Non-pigmented ciliary epithelial cell (primary cell): Measurements from ENCODE around the gene LRRC8E.
"Not testable (repeated sequence)": the region's sequence is repeated elsewhere in the genome, so short reads cannot be mapped to it uniquely, and the experiment has no call there.

Experiments used
- DNase-seq: peaks from one replicate; pipeline ENCODE4 v3.0.0-alpha.2; 2010; ENCODE audit warnings: low read depth

Gene LRRC8E

DNA sequence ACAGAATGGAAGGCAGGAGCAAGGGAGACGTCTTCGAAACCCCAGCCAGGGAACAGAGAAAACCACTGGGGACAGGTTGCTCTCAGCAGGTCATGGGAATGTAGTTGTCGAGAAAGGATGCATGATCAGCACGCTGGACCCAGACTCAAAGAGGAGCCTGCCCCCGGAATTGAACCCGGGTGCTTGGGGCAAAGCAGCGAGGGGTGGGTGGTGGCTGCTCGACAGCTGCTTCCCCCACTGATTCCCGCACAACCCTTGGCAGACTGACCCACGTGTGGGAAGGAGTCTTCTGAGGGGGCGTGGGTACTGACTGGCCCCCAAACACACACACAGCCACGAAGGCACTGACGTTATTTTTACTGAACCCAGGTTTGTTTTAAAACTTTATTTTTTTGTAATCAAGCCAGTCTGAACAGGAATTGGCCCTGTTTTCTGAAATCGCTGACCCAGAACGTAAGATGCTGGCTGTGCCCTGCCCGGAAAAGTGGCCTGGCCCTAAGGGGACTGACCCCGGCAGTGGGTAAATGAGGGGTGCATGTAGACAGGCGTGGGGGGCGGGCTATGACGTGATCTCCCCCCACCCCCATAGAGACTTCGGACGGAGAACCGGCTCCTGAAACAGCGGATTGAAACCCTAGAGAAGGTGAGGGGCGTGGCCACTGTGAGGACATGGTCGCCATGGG is 32.7 kb upstream of the LRRC8E start:
- no peak for DNase-seq

GRCh38 chr19:7856109-7856591 is 32.2 kb upstream of the LRRC8E start:
- DNase-seq: no peak

DNA sequence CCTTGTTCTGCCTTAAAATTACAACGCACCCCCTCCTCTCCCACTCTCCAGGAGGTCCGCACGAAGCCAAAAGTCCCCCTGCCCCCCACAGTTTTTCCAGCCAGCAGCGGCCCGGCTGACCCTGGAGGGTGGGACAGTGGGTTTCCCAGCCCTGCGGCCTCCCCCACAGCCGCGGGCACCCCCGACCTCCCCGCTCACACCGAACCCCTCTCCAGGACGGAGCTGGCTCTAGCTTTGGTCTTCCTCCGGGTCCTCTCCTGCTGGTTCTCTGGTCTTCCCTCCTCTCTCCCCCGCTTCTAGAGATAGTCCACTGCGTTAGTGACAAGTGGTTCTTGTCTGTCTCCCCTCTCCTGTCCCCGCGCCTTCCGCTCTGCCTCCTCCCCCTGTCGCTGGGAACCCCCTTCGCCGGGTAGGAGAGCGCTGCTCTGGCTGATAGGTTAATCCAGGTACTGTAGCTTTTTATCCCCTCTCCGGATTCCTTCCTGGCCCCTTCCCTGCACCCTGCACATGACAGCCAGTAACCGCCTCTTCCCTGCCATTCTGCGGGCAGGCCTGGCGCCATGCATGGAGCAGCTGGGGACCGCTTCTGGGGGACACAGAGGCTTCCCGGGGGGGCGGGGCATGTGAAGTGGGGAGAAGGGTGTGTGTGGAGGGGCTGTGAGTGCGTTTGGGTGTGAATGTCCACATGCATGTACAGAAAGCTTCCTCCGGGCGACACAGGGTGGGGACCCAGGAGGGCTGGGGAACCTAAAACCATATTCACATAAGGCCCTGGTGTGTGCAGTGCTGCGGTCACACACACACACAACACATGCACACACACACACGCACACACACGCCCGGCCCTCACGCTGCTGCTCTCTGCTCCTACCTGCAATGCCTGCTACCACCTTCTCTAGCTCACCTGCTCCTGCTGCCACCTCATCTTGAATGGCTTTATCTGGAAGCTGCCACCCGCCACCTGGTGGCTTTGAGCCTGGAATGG is 31.3 kb upstream of the LRRC8E start:
- DNase-seq: no peak

DNA sequence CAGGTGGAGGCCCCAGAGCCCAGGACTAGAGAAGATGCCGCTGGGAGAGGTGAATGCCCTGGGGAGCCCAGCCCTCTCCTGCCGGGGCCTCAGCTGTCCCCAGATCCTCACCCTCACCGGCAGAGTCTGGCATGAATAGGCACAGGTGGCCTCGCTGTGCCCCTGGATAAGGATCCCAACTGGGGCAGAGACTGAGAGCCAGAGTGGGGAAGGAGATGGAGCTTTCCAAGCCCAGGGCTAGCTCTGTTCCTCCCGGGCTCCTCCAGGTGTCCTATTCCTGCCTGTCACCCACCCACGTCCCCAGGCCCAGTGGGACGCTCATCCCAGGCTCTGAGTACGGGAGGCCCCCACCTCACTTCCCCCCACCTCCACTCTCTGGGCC is 30.6 kb upstream of the LRRC8E start:
- no peak for DNase-seq

DNA sequence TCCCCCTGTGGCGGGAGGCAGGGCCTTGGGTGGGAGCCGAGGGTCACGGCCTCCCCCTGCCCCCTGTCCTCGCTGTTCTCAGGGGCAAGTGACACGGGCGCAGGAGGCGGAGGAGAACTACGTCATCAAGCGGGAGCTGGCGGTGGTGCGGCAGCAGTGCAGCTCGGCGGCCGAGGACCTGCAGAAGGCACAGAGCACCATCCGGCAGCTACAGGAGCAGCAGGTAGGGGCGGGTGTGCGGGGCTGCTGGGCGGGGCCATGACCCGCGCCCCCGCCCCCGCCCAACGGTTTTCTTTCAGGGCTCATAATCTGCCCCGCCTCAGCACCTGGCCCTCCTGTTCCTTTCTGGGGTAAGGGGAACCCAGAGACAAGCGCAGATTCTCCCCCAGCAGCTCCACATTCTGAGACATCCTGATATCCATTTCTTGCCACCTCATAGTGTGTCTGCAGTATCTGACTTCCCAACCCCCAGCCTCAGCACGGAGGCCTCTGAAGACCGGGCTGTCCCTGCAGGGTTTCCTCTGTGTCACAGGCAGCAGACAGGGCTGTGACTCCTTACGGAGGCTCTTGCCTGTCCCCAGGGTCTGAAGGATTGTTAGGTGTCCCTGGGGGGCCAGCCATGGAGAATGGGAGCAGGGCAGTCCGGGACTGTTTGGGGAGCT is 30.1 kb upstream of the LRRC8E start:
- no peak for DNase-seq

GRCh38 chr19:7859087-7859486 is 29.2 kb upstream of the LRRC8E start:
- DNase-seq: not testable (repeated sequence)

DNA sequence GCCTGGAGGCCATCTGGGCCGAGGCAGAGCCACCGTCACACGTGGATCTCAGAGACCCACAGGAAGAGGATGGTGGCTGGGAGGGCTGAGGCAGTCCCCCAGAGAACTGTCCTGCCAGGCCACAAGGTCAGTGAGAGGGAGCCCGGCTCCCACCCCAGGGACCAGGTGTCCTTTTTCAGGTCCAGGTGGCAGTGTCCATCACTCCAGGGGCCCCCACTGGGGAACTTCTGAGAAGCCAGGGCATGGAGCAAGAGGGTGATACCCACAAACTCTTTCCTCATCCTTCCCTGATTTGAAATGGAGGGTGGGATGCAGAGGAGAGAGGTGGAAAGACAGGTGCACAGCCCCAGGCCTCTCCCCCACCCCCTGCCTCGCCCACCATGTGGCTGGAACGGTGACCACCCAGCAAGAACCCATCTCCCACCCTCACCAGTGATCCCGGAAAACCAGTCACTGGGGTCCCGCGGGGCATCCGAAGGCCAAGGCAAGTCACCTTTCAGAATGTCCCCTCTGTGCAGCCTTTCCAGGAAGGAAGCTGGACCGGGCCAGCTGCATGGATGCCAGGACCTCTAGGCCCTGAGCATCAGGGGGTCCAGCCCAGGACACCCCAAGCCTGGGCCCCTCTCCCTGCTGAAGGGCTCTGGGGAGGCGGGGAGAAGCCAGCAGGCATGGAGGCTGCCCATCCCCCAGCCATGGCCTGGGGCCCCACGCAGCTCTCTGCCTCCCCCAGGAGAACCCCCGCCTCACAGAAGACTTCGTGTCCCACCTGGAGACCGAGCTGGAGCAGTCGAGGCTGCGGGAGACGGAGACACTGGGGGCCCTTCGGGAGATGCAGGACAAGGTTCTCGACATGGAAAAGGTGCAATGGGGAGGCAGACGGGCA is 28.2 kb upstream of the LRRC8E start:
- no peak for DNase-seq

DNA sequence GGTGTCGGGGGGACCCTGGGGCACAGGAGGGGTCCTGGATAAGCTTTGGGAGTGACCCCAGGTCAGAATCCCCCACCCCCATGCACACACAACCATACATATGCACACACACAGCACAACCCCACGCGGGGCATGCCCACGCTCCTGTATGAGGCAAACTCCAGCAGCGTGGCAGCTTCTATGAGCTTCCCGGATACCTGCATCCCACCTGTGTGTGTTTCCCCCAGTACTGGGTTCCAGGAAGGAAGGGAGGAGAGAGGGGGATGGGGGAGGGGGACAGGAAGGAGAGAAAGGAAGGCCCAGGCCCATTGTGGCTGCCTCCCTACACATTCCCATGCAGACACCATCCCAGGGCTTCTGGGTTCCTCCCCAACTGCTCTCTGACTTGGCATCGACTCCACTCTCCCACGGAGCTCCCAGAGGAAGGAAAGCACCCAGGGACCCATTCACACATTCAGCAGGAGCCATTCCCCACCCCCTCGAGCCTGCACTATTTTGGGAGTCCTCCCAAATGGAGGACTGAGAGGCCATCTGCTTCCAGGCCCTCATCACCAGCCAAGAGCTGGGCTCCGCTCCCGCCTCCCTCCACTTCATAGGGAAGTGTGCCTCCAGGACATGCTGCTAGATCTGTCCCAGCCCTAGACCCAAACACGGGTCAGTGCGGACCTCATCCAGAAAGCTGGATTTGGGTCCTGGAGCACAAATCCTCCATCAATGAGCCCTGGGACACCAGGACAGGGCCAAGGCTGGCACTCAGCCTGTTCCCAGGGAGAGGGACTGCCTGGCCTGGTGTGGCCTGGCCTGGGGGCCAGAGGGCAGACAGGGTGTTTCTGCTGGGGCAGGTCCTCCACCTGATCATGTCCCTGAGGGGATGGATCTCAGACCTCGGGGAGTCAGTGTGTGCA is 27.3 kb upstream of the LRRC8E start:
- no peak for DNase-seq

- DNase-seq: no peak
Observed at GRCh38 chr19:7861619-7862412, 26.5 kb upstream of the LRRC8E start.

DNA sequence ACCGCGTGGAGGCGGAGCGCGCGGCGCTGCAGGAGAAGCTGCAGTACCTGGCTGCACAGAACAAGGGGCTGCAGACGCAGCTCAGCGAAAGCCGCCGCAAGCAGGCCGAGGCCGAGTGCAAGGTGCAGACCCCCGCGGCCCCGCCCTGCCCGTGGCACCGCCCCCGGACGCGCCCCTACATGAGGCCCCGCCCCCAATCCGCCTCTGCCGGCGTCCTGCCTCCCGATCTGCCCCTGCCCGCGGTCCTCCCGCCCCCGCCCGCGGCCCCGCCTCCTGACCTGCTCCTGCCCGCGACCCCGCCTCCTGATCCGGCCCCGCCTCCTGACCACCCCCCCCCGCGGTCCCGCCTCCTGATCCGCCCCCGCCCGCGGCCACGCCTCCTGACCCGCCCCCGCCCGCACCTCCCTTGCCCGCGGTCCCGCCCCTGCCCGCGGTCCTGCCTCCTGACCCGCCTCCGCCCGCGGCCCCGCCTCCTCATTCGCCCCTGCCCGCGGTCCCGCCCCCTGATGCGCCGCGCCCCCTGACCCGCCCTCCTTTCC is 25.8 kb upstream of the LRRC8E start:
- DNase-seq: no peak

- no peak for DNase-seq
Observed at GRCh38 chr19:7863157-7863970, 24.9 kb upstream of the LRRC8E start.

DNA sequence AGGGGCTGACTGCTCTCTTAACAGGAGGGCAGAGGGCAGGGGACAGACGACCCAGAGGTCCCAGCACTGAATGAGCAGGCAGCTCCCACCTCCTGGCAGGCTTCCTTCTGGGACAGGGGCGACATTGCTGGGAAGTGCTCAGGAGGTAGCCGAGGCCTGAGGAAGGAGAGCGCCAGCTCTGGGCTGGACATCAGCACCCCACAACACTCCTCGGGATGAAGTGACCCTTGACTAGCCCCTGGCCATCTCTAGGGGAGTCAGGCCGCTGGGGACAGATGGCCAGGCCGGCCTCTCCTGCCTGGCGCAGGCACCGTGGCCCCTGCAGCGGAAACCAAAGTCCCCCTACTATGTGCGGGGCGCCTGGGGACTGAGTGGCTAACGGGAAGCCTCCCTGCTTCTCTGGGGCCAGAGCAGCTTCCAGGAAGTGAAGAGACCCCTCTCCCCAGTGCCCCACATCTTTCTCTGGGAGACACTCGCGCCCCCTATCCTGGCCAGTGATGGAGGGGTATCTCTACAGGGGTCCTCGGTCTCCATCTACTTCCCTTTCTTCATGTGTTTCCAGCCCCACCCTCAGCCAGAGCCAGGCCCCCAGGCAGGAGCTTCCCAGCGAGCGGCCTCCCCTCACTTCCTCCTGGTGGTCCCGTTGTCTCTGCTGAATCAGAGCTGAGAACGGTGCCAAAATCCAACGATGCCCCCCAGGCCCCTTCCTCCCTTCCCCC is 24.2 kb upstream of the LRRC8E start:
- no peak for DNase-seq

DNA sequence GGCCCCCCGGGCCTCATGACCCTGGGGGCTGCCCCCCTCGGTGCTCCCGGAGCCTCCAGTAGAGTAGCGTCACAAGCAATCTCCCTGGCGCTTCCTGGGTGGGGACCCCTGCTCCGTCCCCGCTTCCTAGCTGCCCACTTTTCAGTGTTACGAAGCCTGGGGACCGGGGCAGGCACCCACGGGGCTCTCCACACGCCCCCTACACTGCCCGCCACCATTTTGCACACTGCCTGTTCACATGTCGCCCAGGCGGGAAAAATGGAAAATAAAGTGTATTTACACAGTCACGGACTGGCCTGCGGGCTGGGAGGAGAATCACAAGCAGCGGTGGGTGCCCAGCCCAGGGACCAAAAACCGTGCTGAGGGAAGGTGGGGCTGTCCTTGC is 23.6 kb upstream of the LRRC8E start:
- DNase-seq: no peak

GRCh38 chr19:7865262-7865911 is 22.9 kb upstream of the LRRC8E start:
- no peak for DNase-seq

DNA sequence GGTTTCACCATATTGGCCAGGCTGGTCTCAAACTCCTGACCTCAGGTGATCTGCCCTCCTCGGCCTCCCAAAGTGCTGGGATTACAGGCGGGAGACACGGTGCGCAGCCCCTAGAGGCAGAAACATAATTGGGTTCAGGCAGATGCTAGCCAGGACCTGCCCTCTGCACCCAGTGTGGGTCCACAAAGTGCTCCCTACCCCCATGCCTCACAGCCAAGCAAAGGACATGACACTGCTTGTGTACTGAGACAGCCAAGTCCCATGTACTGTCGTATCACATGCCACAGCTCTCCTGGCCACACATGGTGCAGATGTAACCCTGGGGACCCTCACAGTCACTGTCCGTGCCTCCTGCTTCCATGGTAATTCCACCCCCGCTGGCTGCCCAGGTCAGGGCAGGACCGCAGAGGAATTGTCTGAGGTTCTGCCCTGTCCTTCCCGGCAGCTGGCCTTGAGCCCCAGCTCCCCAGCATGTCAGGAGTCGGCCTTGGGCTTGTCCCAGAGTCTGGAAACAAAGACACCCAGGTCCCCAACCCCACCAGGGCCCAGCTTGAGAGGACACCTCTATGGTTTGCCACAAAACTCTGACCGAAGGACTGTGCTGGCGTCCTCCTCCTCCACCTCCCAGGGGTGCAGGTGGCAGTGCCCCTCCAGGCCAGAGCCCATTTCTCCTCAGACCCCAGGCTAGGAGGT is 21.8 kb upstream of the LRRC8E start:
- DNase-seq: no peak

DNA sequence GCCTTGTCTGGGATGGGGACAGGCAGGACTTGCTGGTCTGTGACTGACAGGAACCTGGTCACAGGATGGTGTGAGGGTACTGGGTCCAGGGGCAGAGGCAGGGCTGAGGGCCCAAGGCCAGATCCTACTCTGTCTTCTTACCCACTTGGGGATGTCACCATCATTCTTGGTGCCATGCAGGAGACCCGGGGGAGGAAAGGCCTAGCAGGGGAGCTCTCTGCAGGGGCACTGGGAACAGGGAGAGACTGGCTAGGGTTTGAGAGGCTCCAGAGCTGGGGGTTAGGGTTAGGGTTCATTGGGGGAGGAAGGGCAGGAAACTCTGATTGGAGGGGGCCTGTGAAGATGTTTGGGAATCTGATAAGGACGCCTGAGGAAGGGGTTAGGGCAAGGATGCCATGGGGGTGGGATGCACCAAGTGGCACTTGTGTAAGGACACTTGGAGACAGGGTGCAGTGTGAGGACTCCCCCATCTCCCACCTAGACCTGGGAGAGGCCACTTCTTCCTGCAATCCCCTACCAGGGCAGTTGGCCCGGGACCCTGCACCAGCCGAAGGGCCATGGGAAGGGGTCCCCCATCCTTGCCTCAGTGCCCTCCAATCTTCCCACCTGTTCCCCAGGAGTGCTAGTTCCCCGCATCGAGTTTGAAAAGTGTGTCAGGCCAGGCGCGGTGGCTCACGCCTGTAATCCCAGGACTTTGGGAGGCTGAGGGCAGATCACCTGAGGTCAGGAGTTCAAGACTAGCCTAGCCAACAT is 21.0 kb upstream of the LRRC8E start:
- DNase-seq: no peak
